A673 (cell line): Measurements from ENCODE around the gene FAM180A. TPM values are rescaled to one million over a fixed set of nuclear protein-coding genes. Genes with fewer than 3 reads are reported as not detected.

ENCODE experiments used
- BruUV-seq: library from RNA; stranded (reverse); fragments of 400-500 nt; replicated peaks from 2 replicates; lab custom pipeline; 2021; lab: Mats Ljungman, UMichigan
- CTCF ChIA-PET: fragments of 300-600 bp; sonication (Branson Sonifier 250); formaldehyde crosslinking; loops from one replicate; lab custom pipeline; 2022; ENCODE audit warnings: antibody characterized with exemption; lab: Charles Lee
- POLR2A ChIA-PET: fragments of 300-600 bp; sonication (Branson Sonifier 250); formaldehyde crosslinking; loops from one replicate; lab custom pipeline; 2022; ENCODE audit warnings: antibody characterized with exemption; ENCODE audit not compliant: low non-redundant PET; lab: Charles Lee
- DNase-seq: peaks from one replicate; pipeline ENCODE4 v3.0.0-alpha.2; 2015; ENCODE audit warnings: low spot score
- H3K27ac ChIP-seq: fragments of 200-600 bp; sonication (generic); 2 replicates; pipeline ENCODE4 v1.5.1; 2016; ENCODE audit warnings: mixed run types, low read depth, mild to moderate bottlenecking, mixed read lengths, antibody characterized with exemption, low read length; ENCODE audit not compliant: poor library complexity, severe bottlenecking
- H3K27me3 ChIP-seq: fragments of 200-600 bp; sonication (generic); replicated peaks from 2 replicates; pipeline ENCODE4 v1.6.1; 2017; ENCODE audit warnings: mixed run types, low read depth, mild to moderate bottlenecking, mixed read lengths, antibody characterized with exemption, low read length; ENCODE audit not compliant: insufficient read depth, poor library complexity
- H3K36me3 ChIP-seq: fragments of 200-600 bp; sonication (generic); 2 replicates; pipeline ENCODE4 v1.6.1; 2016; ENCODE audit warnings: mixed run types, mild to moderate bottlenecking, mixed read lengths, antibody characterized with exemption, low read length; ENCODE audit not compliant: insufficient read depth, poor library complexity, severe bottlenecking
- H3K4me1 ChIP-seq: fragments of 200-600 bp; sonication (generic); 2 replicates; pipeline ENCODE4 v1.6.1; 2017; ENCODE audit warnings: mixed run types, mild to moderate bottlenecking, mixed read lengths, antibody characterized with exemption, low read length; ENCODE audit not compliant: insufficient read depth, poor library complexity, severe bottlenecking
- H3K4me3 ChIP-seq: fragments of 200-600 bp; sonication (generic); 2 replicates; pipeline ENCODE4 v1.5.1; 2016; ENCODE audit warnings: low read depth, mixed run types, mild to moderate bottlenecking, mixed read lengths, low read length; ENCODE audit not compliant: poor library complexity, severe bottlenecking
- H3K9me3 ChIP-seq: fragments of 200-600 bp; sonication (generic); 2 replicates; pipeline ENCODE4 v1.6.1; 2016; ENCODE audit warnings: mixed run types, low read depth, mild to moderate bottlenecking, mixed read lengths, antibody characterized with exemption, low read length; ENCODE audit not compliant: poor library complexity, severe bottlenecking
- CTCF ChIP-seq: fragments of 300-800, 200-600 bp; sonication (generic); conservative IDR thresholded peaks from 2 replicates; pipeline ENCODE4 v1.5.1; 2017; ENCODE audit warnings: low read depth, mild to moderate bottlenecking, antibody characterized with exemption, low read length, moderate library complexity, mixed read lengths
- EZH2 ChIP-seq: fragments of 200-600 bp; sonication (generic); IDR thresholded peaks from 2 replicates; pipeline ENCODE4 v1.6.1; 2017; ENCODE audit warnings: borderline replicate concordance, low read depth, mild to moderate bottlenecking, mixed read lengths, antibody characterized with exemption, low read length; ENCODE audit not compliant: poor library complexity, severe bottlenecking
- intact Hi-C: fragments of 100-400 bp; cut with micrococcal nuclease; formaldehyde crosslinking; loops from one replicate; pipeline ENCODE4 v1.10.0; 2022; ENCODE audit not compliant: unreplicated experiment
- total RNA-seq: library from RNA; stranded (reverse); gene quantifications from 2 replicates; pipeline ENCODE4 v1.2.3, GENCODE V29; 2021

FAM180A gene
- total RNA-seq, 1 experiment from 2014 or later, result not detected

- H3K27ac ChIP-seq, result no peak overlapping the region
- H3K27me3 ChIP-seq, result peaks cover 5% of the 10 kb centered on the region
- POLR2A ChIA-PET, result no interaction called here
- BruUV-seq, result no TSS peak
- no peak for TF ChIP-seq CTCF
- no peak for TF ChIP-seq EZH2
- DNase-seq, result no peak
- CTCF ChIA-PET, result no interaction called here
- no peaks in the 10 kb centered on the region for H3K4me1 ChIP-seq
- no peak overlapping the region for H3K4me3 ChIP-seq
- H3K36me3 ChIP-seq, result no peaks in the 10 kb centered on the region
- intact Hi-C loops, result no loop called here
- H3K9me3 ChIP-seq, result peaks cover 11% of the 10 kb centered on the region
Observed at GRCh38 chr7:135773464-135773863, 24.9 kb upstream of the FAM180A start.

GRCh38 chr7:135772639-135773222 is 24.1 kb upstream of the FAM180A start:
- H3K27me3 ChIP-seq, result peaks cover 5% of the 10 kb centered on the region
- H3K4me1 ChIP-seq, result no peaks in the 10 kb centered on the region
- DNase-seq, result no peak
- CTCF ChIA-PET, result no interaction called here
- H3K9me3 ChIP-seq, result peaks cover 4% of the 10 kb centered on the region
- H3K36me3 ChIP-seq, result no peaks in the 10 kb centered on the region
- TF ChIP-seq CTCF (no peak), EZH2 (no peak)
- no peak overlapping the region for H3K27ac ChIP-seq
- intact Hi-C loops, result no loop called here
- H3K4me3 ChIP-seq, result no peak overlapping the region
- POLR2A ChIA-PET, result no interaction called here
- no TSS peak for BruUV-seq

- Histone ChIP-seq H3K4me1 (no peaks in the 10 kb centered on the region), H3K4me3 (no peak overlapping the region), H3K27ac (no peak overlapping the region), H3K36me3 (no peaks in the 10 kb centered on the region), H3K9me3 (no peaks in the 10 kb centered on the region), H3K27me3 (peaks cover 5% of the 10 kb centered on the region)
- POLR2A ChIA-PET, result interaction anchor here (0.6 kb wide), 1 partner anchor 12 kb away, joined by 3 read pairs; no protein-coding TSS in a partner anchor
- BruUV-seq, result no TSS peak
- DNase-seq, result no peak
- CTCF ChIA-PET, result no interaction called here
- TF ChIP-seq CTCF, result no peak
- no peak for TF ChIP-seq EZH2
- intact Hi-C loops, result no loop called here
Observed at GRCh38 chr7:135771961-135772638, 23.5 kb upstream of the FAM180A start.
